ENCODE measurements around the gene SLC13A3. TPM values are rescaled to one million over a fixed set of nuclear protein-coding genes. Genes with fewer than 3 reads are reported as not detected.

Gene SLC13A3
- total and polyA plus RNA-seq, 2 of the 4 experiments (the other 2 are of a cell fraction), result 2.5 to 4.2 TPM

- intact Hi-C loops (cut with micrococcal nuclease), result no loop called here
- H3K4me2 ChIP-seq (ENCODE audit: low read depth, low read length), result no peak overlapping the region
- no peaks in the 10 kb centered on the region for H3K79me1 ChIP-seq (ENCODE audit: low read depth in 1 of 2, low read length in 2 of 2)
- H3K18ac ChIP-seq (ENCODE audit: low read depth, low read length), result no peak overlapping the region
- no peak overlapping the region for H2AK5ac ChIP-seq (ENCODE audit: low read depth, low read length)
- peak overlapping the region; percentile 25 for H2AFZ ChIP-seq (replicated peaks; ENCODE audit: low read length, poor library complexity)
- WGBS, 2 experiments (ENCODE audit: extremely low coverage in 2 of 2, insufficient read length in 1 of 2), result no CpG with 5 or more reads among the region's 2 CpGs
- no peak overlapping the region for H3K56ac ChIP-seq (ENCODE audit: extremely low read depth, insufficient read depth, low read length)
- TF ChIP-seq POLR2A (IDR thresholded peaks at IDR 0.05; ENCODE audit: low read depth, low read length) (no peak), MAFK (IDR thresholded peaks at IDR 0.05; ENCODE audit: low read depth, low read length) (peak; percentile 98), FOS (IDR thresholded peaks at IDR 0.05; ENCODE audit: low read depth, low read length) (no peak), MAZ (IDR thresholded peaks at IDR 0.05; ENCODE audit: borderline replicate concordance, low read depth, low read length) (no peak), CHD1 (IDR thresholded peaks at IDR 0.05; ENCODE audit: low read depth, low read length) (no peak), RFX5 (IDR thresholded peaks at IDR 0.05; ENCODE audit: low read depth, low read length) (no peak)
- H3K27me3 ChIP-seq (ENCODE audit: control insufficient read depth, insufficient read depth, low read length), result no peaks in the 10 kb centered on the region
- no peaks in the 10 kb centered on the region for H4K20me1 ChIP-seq (ENCODE audit: insufficient read depth, low read length)
- no peak overlapping the region for H2BK120ac ChIP-seq (ENCODE audit: low read depth, low read length)
- dilution Hi-C loops (cut with HindIII; ENCODE audit: low sequenced_read_pairs, unreplicated experiment), result no loop called here
- no peaks in the 10 kb centered on the region for H3K9me3 ChIP-seq (ENCODE audit: control insufficient read depth, insufficient read depth, low read length)
- H3K36me3 ChIP-seq (ENCODE audit: control insufficient read depth, insufficient read depth, low read length), result no peaks in the 10 kb centered on the region
- no peak overlapping the region for H2BK20ac ChIP-seq (ENCODE audit: low read depth, low read length)
- H3K4me3 ChIP-seq (ENCODE audit: insufficient read depth, low read depth, low read length), result no peak overlapping the region
- H4K91ac ChIP-seq (ENCODE audit: insufficient read depth, low read depth, low read length), result no peak overlapping the region
- ATAC-seq (ENCODE audit: low read depth) (no peak), DNase-seq (no peak)
- no peak overlapping the region for H4K5ac ChIP-seq (ENCODE audit: low read depth, low read length)
- no TSS peak for BruUV-seq (replicated peaks)
- H3K4me1 ChIP-seq (ENCODE audit: control insufficient read depth, insufficient read depth, low read length), result peaks cover 4% of the 10 kb centered on the region; the same call in 1 of the 2 replicates
- no peak overlapping the region for H3K9ac ChIP-seq (ENCODE audit: low read depth, low read length)
- no peak overlapping the region for H3K23ac ChIP-seq (ENCODE audit: low read depth, low read length)
- no peak overlapping the region for H4K8ac ChIP-seq (ENCODE audit: low read depth in 2 of 2, low read length in 2 of 2)
- no peak overlapping the region for H2AK9ac ChIP-seq (replicated peaks; ENCODE audit: low read depth, low read length, poor library complexity)
- H3K14ac ChIP-seq (replicated peaks; ENCODE audit: low read depth, low read length), result no peak overlapping the region
- H3K4ac ChIP-seq (ENCODE audit: low read depth, low read length), result no peak overlapping the region
- H2BK5ac ChIP-seq (ENCODE audit: low read depth, low read length, poor library complexity, severe bottlenecking), result no peak overlapping the region
- ChIA-PET CTCF (no interaction called here), POLR2A (ENCODE audit: unreplicated experiment) (no interaction called here)
- H2BK15ac ChIP-seq (ENCODE audit: low read depth, low read length), result no peak overlapping the region
- in situ Hi-C loops (cut with MboI; ENCODE audit: low sequenced_read_pairs), result no loop called here
- no peaks in the 10 kb centered on the region; the same call in 1 of the 2 replicates for H3K9me1 ChIP-seq (ENCODE audit: insufficient read depth, low read length)
- no peak overlapping the region for H3K27ac ChIP-seq (ENCODE audit: insufficient read depth, low read length)
Observed at GRCh38 chr20:46563860-46564221, 87.4 kb downstream of the SLC13A3 start.
